Measurements from ENCODE around the gene F11R. TPM values are rescaled to one million over a fixed set of nuclear protein-coding genes. Genes with fewer than 3 reads are reported as not detected.

The F11R gene
- total RNA-seq: 117 and 131 TPM in 2 replicates

DNA sequence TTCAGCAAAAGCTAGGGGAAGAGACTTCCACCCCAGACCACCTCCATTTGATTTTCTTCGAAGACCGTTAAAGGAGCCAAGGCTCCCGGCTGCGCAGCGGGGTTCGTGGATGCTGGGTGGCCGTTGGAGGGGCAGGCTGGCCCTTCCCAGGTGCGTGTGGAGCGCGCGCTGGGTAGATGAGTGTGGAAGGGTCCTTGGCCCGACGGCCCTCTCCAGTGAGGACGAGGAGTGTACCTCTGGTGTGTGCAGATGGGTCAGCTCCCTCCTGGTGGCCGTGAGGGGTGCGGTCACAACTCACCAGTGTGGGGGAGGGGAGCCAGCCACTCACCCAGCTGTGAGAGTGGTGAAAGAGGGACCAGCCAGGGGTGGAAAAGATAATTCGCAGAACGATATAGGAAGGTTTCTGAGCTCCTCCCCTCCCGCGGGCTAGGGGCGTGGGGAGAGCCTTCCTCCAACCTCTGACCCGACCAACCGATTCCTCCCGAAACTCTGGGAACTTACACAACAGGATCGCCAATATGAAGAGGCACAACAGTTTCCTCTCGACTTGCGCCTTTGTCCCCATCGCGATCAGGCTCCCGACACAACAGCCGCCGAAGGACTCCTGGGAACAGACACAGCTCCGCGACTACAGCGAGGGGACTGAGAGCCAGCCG lies at the start of gene F11R:
Gene F11R, minus strand, starts transcription at position 644 of the 656 bp plus-strand sequence. Its CDS starts 79 bp downstream, at position 565.

DNA sequence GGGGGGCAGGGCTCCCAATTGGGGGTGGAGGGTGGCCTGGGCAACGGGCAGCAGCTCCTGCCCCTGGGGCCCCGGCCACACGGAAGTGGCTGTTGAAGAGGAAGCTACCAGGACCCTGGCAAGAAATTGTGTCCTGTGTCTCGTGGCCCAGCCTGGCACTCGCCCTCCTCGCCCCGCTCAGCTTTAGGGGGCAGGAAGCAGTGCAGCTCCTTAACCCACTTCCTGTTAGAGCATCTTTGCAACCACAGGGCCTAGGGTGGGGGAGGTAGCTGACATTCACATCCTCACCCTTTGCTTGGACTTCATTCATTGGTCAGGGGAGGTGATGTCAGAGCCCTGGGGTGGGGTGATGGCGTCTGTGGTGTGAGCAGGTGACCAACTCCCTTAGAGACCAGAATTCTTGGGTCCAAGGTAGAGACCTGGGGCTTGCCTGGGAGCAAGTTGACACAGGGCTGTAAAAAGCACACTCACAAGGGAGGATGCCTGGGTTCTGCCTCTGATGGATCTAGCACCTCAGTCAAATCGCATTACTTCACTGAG lies 48.8 kb upstream of the F11R start, which contains the start of gene ARHGAP30:
Gene ARHGAP30, minus strand, starts transcription at position 161 of the 540 bp plus-strand sequence. CDS start 267 bp downstream, outside the sequence.

DNA sequence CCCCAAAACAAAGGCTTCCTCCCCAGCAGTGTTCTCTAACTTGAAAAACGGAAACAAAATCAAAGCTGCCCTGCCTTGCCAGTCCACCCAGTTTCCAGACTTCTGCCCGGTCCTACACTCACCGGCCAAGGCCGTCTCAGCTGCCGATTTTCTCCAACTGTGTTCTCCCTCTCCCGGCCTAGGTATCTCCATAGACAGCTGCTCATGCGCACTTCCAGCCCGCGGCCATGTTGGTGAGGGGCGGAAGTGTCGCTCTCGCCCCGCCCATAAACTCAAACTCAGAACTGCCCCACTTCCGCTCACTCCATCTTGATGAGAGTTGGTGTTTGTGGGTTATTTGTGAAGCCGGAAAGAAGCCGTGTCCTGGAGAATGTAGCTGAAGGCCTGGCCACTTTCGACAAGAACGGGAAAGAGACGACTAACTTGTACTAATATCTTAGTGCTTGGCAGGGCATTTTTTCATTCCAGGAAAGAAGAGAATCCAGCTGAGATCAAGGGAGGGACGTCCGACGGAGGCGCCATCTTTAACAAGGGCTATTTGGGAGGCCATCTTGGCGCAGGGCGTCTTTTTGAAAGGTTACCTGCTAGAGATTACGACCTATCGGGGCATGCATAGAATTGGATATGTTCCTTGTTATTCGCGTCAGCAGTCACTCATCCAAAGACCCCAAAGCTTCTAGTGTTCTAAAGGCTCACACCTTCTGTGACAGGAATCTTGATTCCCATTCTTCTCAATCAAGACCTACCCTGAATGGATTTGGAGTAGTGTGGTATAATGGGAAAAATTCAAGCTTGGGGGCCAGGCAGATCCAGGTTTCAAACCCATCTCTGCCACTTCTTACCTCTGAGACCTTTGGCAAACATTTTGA lies 25.0 kb upstream of the F11R start, which contains the start of gene USF1:
Gene USF1, minus strand, starts transcription at position 242 of the 869 bp plus-strand sequence. CDS start 2,702 bp downstream, outside the sequence.

DNA sequence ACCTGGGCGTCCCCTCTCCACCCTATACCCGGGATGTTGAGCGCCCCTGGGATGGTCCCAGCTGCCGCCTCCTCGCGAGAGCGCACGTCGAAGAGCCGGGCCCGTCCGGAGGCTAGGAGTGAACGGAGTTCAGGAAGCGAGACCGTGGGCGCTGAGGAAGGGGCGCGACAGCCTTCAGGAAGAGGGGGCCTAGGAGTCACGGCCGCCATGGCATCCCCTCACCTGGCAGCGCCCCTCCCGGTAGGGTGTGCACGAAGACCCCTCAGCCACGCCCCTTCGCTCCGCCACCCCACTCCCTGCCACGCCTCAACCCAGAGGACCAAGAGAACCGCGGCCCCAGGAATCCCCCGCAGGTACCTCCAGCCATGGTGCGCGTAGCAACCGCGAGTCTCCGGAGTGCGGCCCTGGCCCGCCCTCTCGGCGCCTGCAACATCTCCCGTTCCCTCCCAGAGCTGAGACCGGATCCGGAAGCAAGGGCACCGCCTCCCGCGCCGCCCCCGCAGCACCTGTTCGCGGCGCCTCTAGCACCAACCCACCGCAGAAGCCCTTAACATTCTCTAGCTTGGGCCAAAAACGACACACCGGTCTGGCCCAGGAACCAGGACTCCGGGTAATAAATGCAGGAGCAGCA lies 17.7 kb upstream of the F11R start, which contains the start of gene TSTD1:
Gene TSTD1, minus strand, starts transcription at position 442 of the 631 bp plus-strand sequence. Its CDS starts 75 bp downstream, at position 367.

DNA sequence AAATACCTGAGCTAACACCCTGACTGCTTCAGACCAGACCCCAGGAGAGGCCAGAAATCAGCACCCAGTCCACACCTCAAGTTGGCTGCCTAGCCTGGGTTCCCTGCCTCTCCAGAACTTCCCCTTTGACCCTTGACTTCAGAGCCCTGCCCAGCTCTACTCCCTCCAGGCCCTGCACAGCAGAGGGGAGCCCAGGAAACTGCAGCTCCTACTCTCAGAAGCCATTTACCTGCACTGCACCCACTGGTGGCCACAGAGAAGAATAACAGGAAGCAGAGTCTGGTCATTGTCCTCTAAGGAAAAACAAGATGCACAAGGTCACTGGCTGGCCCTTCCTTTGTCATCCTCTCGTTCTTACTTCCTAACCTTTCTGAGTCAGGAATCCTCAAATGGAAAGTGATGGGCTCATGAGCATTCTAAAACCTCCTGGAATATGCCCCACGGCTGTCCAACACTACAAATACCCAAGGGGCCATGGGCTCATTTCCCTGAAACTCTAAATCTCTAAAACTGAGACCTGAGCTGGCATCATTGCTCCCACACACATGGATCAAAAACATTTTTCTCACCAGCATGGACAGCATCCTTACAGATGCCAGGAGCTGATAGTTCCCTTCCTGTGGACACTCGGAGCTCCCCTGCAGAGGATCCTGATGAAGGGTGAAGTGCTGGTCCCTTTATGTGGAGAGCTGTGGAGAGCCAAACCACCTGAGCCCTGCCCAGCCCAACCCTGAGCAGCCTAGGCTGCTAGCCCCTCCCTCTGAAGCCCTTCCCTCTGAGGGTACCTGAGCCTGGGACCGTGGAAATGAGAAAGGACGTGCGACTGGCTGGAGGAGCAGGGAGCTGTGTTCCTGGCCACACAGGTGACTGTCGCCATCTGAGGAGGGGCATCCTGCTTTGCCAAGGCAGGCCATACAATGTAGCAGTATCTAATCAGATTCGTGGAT lies 66.5 kb downstream of the F11R start, which contains the start of gene ITLN2:
Gene ITLN2, minus strand, starts transcription at position 652 of the 947 bp plus-strand sequence. Its CDS starts 68 bp downstream, at position 584.

Other genes with a start within 250 kb of the F11R start
- gene LY9, start 225.0 kb downstream of the F11R start, total RNA-seq: not detected in 2 replicates
- 0.07 TPM in 1 of 2 replicates, not detected in the other for gene CD244, start 158.3 kb downstream of the F11R start, total RNA-seq
- not detected in 2 replicates for gene ITLN1, start 136.0 kb downstream of the F11R start, total RNA-seq
- gene ITLN2, start 66.3 kb downstream of the F11R start, total RNA-seq: not detected in 2 replicates
- gene TSTD1, start 17.8 kb upstream of the F11R start, total RNA-seq: 110 and 112 TPM in 2 replicates
- gene USF1, start 24.8 kb upstream of the F11R start, total RNA-seq: 39.4 and 40.9 TPM in 2 replicates
- 0.19 and 0.28 TPM in 2 replicates for gene ARHGAP30, start 48.7 kb upstream of the F11R start, total RNA-seq
- gene NECTIN4, start 68.4 kb upstream of the F11R start, total RNA-seq: 43.1 and 50.0 TPM in 2 replicates
- 3.3 and 6.5 TPM in 2 replicates for gene KLHDC9, start 77.2 kb upstream of the F11R start, total RNA-seq
- 76.4 and 100 TPM in 2 replicates for gene PFDN2, start 96.9 kb upstream of the F11R start, total RNA-seq
- 32.2 and 35.6 TPM in 2 replicates for gene NIT1, start 97.0 kb upstream of the F11R start, total RNA-seq
- 14.2 and 23.0 TPM in 2 replicates for gene DEDD, start 111.5 kb upstream of the F11R start, total RNA-seq
- gene UFC1, start 132.8 kb upstream of the F11R start, total RNA-seq: 43.8 and 68.1 TPM in 2 replicates
- 10.2 and 11.5 TPM in 2 replicates for gene USP21, start 138.3 kb upstream of the F11R start, total RNA-seq
- 12.6 and 14.7 TPM in 2 replicates for gene PPOX, start 145.3 kb upstream of the F11R start, total RNA-seq
- gene B4GALT3, start 156.4 kb upstream of the F11R start, total RNA-seq: 31.2 and 35.7 TPM in 2 replicates
- 0.05 and 0.07 TPM in 2 replicates for gene ADAMTS4, start 177.9 kb upstream of the F11R start, total RNA-seq
- gene NDUFS2, start 181.2 kb upstream of the F11R start, total RNA-seq: 87.7 and 96.5 TPM in 2 replicates
- 0.42 TPM in 1 of 2 replicates, not detected in the other for gene FCER1G, start 194.1 kb upstream of the F11R start, total RNA-seq
- gene APOA2, start 202.5 kb upstream of the F11R start, total RNA-seq: not detected in 2 replicates
- 11.2 and 14.1 TPM in 2 replicates for gene TOMM40L, start 204.9 kb upstream of the F11R start, total RNA-seq
- gene NR1I3, start 217.1 kb upstream of the F11R start, total RNA-seq: not detected in 2 replicates
- 1.3 and 1.9 TPM in 2 replicates for gene PCP4L1, start 237.6 kb upstream of the F11R start, total RNA-seq